Activated CD4-positive, alpha-beta T cell treated with anti-CD3 and anti-CD28 coated beads for 1 hour (primary cell): ENCODE measurements around the gene ALDH3B2.

ENCODE experiments used
- DNase-seq: peaks from one replicate; pipeline ENCODE4 v3.0.0-alpha.2; 2020

ALDH3B2 gene

GRCh38 chr11:67612751-67613150 lies 61.7 kb downstream of the ALDH3B2 start:
- no peak for DNase-seq
